Measurements from ENCODE around the gene IRX4. TPM values are rescaled to one million over a fixed set of nuclear protein-coding genes. Genes with fewer than 3 reads are reported as not detected.

IRX4 gene
- total RNA-seq, 4 donors from 2014 or later = not detected

GRCh38 chr5:1917830-1918487 lies 35.2 kb upstream of the IRX4 start:
- Histone ChIP-seq H3K4me3 (no peak overlapping the region), H3K4me1 (no peaks in the 10 kb centered on the region), H3K9me3 (no peaks in the 10 kb centered on the region), H3K27ac (no peak overlapping the region), H3K27me3 (no peaks in the 10 kb centered on the region), H3K36me3 (no peaks in the 10 kb centered on the region)
- TF ChIP-seq CTCF (IDR thresholded peaks at IDR 0.05) = no peak
- TF ChIP-seq POLR2A (IDR thresholded peaks at IDR 0.05) = no peak
- peak in 1 of 3 donors; percentile 34 for DNase-seq

- Histone ChIP-seq H3K9me3 (no peaks in the 10 kb centered on the region), H3K27ac (no peak overlapping the region), H3K36me3 (no peaks in the 10 kb centered on the region), H3K4me3 (no peak overlapping the region), H3K27me3 (no peaks in the 10 kb centered on the region), H3K4me1 (no peaks in the 10 kb centered on the region)
- TF ChIP-seq CTCF (IDR thresholded peaks at IDR 0.05) (no peak), POLR2A (IDR thresholded peaks at IDR 0.05) (no peak)
- peak in 1 of 3 donors; percentile 33 for DNase-seq
These were observed 33.6 kb upstream of the IRX4 start for GRCh38 chr5:1916041-1917001.

GRCh38 chr5:1915316-1915715 lies 32.6 kb upstream of the IRX4 start:
- H3K4me3 ChIP-seq = no peak overlapping the region
- no peaks in the 10 kb centered on the region for H3K4me1 ChIP-seq
- H3K36me3 ChIP-seq = no peaks in the 10 kb centered on the region
- H3K27ac ChIP-seq = no peak overlapping the region
- TF ChIP-seq CTCF (IDR thresholded peaks at IDR 0.05) (no peak), POLR2A (IDR thresholded peaks at IDR 0.05) (no peak)
- DNase-seq = peak in 1 of 3 donors; percentile 7
- H3K27me3 ChIP-seq = no peaks in the 10 kb centered on the region
- no peaks in the 10 kb centered on the region for H3K9me3 ChIP-seq

GRCh38 chr5:1914471-1914870 lies 31.7 kb upstream of the IRX4 start:
- no peaks in the 10 kb centered on the region for H3K9me3 ChIP-seq
- H3K4me1 ChIP-seq = no peaks in the 10 kb centered on the region
- peak in 1 of 3 donors; percentile 17 for DNase-seq
- H3K4me3 ChIP-seq = no peak overlapping the region
- H3K27me3 ChIP-seq = no peaks in the 10 kb centered on the region
- no peak overlapping the region for H3K27ac ChIP-seq
- TF ChIP-seq CTCF (IDR thresholded peaks at IDR 0.05) (no peak), POLR2A (IDR thresholded peaks at IDR 0.05) (no peak)
- no peaks in the 10 kb centered on the region for H3K36me3 ChIP-seq

- no peaks in the 10 kb centered on the region for H3K9me3 ChIP-seq
- no peak overlapping the region for H3K27ac ChIP-seq
- TF ChIP-seq POLR2A (IDR thresholded peaks at IDR 0.05) = no peak
- TF ChIP-seq CTCF (IDR thresholded peaks at IDR 0.05) = no peak
- H3K4me3 ChIP-seq = no peak overlapping the region
- no peaks in the 10 kb centered on the region for H3K27me3 ChIP-seq
- no peaks in the 10 kb centered on the region for H3K4me1 ChIP-seq
- DNase-seq = peak in 1 of 3 donors; percentile 19
- H3K36me3 ChIP-seq = no peaks in the 10 kb centered on the region
These were observed 30.9 kb upstream of the IRX4 start for GRCh38 chr5:1913578-1913977.
